Measurements from ENCODE around the gene SCARB1. TPM values are rescaled to one million over a fixed set of nuclear protein-coding genes. Genes with fewer than 3 reads are reported as not detected.

SCARB1 gene
- total RNA-seq, 1 experiment from 2014 or later, result 359 TPM

DNA sequence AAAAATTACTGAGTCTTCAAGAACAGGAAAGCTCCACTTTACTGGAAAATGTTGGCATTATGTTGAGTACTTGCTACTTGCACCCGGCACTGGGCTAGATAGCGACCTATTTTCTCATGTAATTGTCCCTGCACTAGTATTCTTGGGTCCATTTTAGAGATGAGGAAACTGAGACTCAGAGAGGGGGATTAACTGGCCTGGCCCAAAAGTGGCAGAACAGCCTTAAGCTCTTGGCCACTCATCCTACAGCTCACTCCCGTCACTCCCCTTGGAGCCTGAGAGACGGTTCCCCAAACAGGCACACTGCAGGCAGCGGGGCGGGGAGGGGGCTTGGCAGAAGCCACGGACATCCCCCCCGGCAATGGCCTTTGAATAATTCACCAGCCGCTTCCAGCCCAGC lies 113.9 kb downstream of the SCARB1 start:
- H3K4me3 ChIP-seq (ENCODE audit: low read depth in 2 of 2, low read length in 2 of 2), result no peak overlapping the region
- H3K27ac ChIP-seq (ENCODE audit: low read length), result peak overlapping the region; percentile 74
- TF ChIP-seq, protein P1, sequence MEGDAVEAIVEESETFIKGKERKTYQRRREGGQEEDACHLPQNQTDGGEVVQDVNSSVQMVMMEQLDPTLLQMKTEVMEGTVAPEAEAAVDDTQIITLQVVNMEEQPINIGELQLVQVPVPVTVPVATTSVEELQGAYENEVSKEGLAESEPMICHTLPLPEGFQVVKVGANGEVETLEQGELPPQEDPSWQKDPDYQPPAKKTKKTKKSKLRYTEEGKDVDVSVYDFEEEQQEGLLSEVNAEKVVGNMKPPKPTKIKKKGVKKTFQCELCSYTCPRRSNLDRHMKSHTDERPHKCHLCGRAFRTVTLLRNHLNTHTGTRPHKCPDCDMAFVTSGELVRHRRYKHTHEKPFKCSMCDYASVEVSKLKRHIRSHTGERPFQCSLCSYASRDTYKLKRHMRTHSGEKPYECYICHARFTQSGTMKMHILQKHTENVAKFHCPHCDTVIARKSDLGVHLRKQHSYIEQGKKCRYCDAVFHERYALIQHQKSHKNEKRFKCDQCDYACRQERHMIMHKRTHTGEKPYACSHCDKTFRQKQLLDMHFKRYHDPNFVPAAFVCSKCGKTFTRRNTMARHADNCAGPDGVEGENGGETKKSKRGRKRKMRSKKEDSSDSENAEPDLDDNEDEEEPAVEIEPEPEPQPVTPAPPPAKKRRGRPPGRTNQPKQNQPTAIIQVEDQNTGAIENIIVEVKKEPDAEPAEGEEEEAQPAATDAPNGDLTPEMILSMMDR (IDR thresholded peaks at IDR 0.05), result no peak
- TF ChIP-seq, protein P2, sequence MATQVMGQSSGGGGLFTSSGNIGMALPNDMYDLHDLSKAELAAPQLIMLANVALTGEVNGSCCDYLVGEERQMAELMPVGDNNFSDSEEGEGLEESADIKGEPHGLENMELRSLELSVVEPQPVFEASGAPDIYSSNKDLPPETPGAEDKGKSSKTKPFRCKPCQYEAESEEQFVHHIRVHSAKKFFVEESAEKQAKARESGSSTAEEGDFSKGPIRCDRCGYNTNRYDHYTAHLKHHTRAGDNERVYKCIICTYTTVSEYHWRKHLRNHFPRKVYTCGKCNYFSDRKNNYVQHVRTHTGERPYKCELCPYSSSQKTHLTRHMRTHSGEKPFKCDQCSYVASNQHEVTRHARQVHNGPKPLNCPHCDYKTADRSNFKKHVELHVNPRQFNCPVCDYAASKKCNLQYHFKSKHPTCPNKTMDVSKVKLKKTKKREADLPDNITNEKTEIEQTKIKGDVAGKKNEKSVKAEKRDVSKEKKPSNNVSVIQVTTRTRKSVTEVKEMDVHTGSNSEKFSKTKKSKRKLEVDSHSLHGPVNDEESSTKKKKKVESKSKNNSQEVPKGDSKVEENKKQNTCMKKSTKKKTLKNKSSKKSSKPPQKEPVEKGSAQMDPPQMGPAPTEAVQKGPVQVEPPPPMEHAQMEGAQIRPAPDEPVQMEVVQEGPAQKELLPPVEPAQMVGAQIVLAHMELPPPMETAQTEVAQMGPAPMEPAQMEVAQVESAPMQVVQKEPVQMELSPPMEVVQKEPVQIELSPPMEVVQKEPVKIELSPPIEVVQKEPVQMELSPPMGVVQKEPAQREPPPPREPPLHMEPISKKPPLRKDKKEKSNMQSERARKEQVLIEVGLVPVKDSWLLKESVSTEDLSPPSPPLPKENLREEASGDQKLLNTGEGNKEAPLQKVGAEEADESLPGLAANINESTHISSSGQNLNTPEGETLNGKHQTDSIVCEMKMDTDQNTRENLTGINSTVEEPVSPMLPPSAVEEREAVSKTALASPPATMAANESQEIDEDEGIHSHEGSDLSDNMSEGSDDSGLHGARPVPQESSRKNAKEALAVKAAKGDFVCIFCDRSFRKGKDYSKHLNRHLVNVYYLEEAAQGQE (IDR thresholded peaks at IDR 0.05; ENCODE audit: insufficient read depth in 1 of 2, low read depth in 2 of 2, low read length in 1 of 2), result no peak
- TF ChIP-seq POLR2AphosphoS5 (IDR thresholded peaks at IDR 0.05; ENCODE audit: low read depth, low read length), result no peak
- TF ChIP-seq SIN3A (IDR thresholded peaks at IDR 0.05; ENCODE audit: borderline replicate concordance, insufficient read depth, low read depth, low read length), result no peak
- TF ChIP-seq TCF7L2 (IDR thresholded peaks at IDR 0.05; ENCODE audit: low read depth, low read length), result no peak
- CTCF ChIA-PET, result interaction anchor here (0.6 to 0.7 kb wide), 3 partner anchors 179 to 361 kb away, joined by 3 to 7 read pairs (median 7); no protein-coding TSS in a partner anchor
- POLR2A ChIA-PET, result no interaction called here
- H3K27me3 ChIP-seq (ENCODE audit: control insufficient read depth, insufficient read depth, low read length), result no peaks in the 10 kb centered on the region
- in situ Hi-C loops (cut with HindIII; ENCODE audit: low pct_unique_long_range_greater_than_20kb, low sequenced_read_pairs) (no loop called here), intact Hi-C loops (cut with micrococcal nuclease; ENCODE audit: unreplicated experiment) (no loop called here)
- peaks cover 59% of the 10 kb centered on the region for H3K4me1 ChIP-seq (ENCODE audit: control insufficient read depth, insufficient read depth, low read length)
- BruUV-seq (replicated peaks), result no TSS peak
- H3K36me3 ChIP-seq (ENCODE audit: control insufficient read depth, insufficient read depth, low read length), result no peaks in the 10 kb centered on the region
- DNase-seq (ENCODE audit: low read depth, low spot score) (no peak), ATAC-seq (no peak)
- no peaks in the 10 kb centered on the region for H3K9me3 ChIP-seq (ENCODE audit: control insufficient read depth, insufficient read depth, low read depth, low read length)

DNA sequence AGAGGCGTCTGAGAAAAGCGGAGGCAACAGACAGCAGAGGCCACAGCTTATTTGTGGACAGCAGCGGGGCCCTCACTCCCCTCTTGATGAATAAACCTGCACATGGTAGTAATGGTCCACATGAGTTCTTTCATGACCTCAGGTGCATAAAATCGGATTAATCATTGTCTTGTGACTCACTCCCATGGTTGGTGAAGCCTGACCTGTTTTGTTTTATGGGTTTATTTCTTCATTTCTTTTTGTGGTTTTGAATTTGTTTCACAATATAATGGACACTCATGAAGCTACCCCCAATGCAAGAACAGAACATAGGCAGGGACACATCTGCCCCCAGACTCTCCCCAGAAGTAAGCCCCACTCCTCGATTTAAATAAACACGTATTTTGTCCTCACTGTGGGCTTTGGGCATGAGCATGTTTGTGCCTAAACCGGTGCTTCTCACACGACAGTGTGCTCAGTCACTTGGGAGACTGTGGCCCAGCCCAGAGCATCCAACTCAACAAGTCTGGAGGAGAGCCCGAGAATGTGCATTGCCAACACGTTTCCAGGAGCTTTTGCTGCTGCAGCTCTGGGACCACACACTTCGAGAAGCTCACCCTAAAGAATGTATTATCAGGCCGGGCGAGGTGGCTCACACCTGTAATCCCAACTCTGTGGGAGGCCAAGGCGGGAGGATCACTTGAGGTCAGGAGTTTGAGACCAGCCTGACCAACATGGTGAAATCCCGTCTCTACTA lies 116.1 kb downstream of the SCARB1 start:
- intact Hi-C loops (cut with micrococcal nuclease; ENCODE audit: unreplicated experiment) (no loop called here), in situ Hi-C loops (cut with HindIII; ENCODE audit: low pct_unique_long_range_greater_than_20kb, low sequenced_read_pairs) (no loop called here)
- Histone ChIP-seq H3K27ac (ENCODE audit: low read length) (peak overlapping the region; percentile 100), H3K9me3 (ENCODE audit: control insufficient read depth, insufficient read depth, low read depth, low read length) (no peaks in the 10 kb centered on the region), H3K27me3 (ENCODE audit: control insufficient read depth, insufficient read depth, low read length) (no peaks in the 10 kb centered on the region), H3K4me1 (ENCODE audit: control insufficient read depth, insufficient read depth, low read length) (peaks cover 73% of the 10 kb centered on the region), H3K36me3 (ENCODE audit: control insufficient read depth, insufficient read depth, low read length) (no peaks in the 10 kb centered on the region), H3K4me3 (ENCODE audit: low read depth in 2 of 2, low read length in 2 of 2) (no peak overlapping the region)
- ChIA-PET POLR2A (interaction anchor here (0.7 to 1.3 kb wide), 2 partner anchors 11 to 18 kb away, joined by 3 read pairs; no protein-coding TSS in a partner anchor), CTCF (no interaction called here)
- ATAC-seq (peak; percentile 24), DNase-seq (ENCODE audit: low read depth, low spot score) (no peak)
- TF ChIP-seq POLR2AphosphoS5 (IDR thresholded peaks at IDR 0.05; ENCODE audit: low read depth, low read length) (no peak), SIN3A (IDR thresholded peaks at IDR 0.05; ENCODE audit: borderline replicate concordance, insufficient read depth, low read depth, low read length) (no peak)
- TF ChIP-seq, protein P1 (IDR thresholded peaks at IDR 0.05), result no peak
- TF ChIP-seq, protein P2 (IDR thresholded peaks at IDR 0.05; ENCODE audit: insufficient read depth in 1 of 2, low read depth in 2 of 2, low read length in 1 of 2), result no peak
- BruUV-seq (replicated peaks), result no TSS peak

Measured in Panc1 (cell line).